ENCODE measurements around the gene SDK1. TPM values are rescaled to one million over a fixed set of nuclear protein-coding genes. Genes with fewer than 3 reads are reported as not detected.

SDK1 gene
- total RNA-seq, 1 experiment from 2014 or later: 7.1 TPM

- Mint-ChIP-seq H3K9me3 (ENCODE audit: unreplicated experiment) (no peaks in the 10 kb centered on the region), H3K4me3 (ENCODE audit: unreplicated experiment) (no peak overlapping the region), H3K4me1 (ENCODE audit: low read depth, unreplicated experiment) (peaks cover 15% of the 10 kb centered on the region), H3K27me3 (ENCODE audit: insufficient read depth, unreplicated experiment) (no peaks in the 10 kb centered on the region), H3K27ac (ENCODE audit: unreplicated experiment) (no peak overlapping the region), H3K36me3 (ENCODE audit: insufficient read depth, unreplicated experiment) (no peaks in the 10 kb centered on the region)
- H3K4me1 ChIP-seq: 0 out of 2 replicates have a peak, but pooled peaks cover 3% of the 10 kb centered on the region
- no peaks in the 10 kb centered on the region for H3K36me3 ChIP-seq (ENCODE audit: control insufficient read depth, insufficient read depth, low read length)
- intact Hi-C loops (cut with micrococcal nuclease; ENCODE audit: unreplicated experiment): no loop called here
- TF ChIP-seq CTCF (IDR thresholded peaks at IDR 0.05; ENCODE audit: insufficient read depth in 1 of 2, low read depth in 1 of 2, low read length in 1 of 2, severe bottlenecking in 1 of 2, unreplicated experiment in 1 of 2): no peak
- ChIA-PET POLR2A (no interaction called here), CTCF (no interaction called here)
- no TSS peak for BruUV-seq (replicated peaks)
- no peak overlapping the region for H3K4me3 ChIP-seq (ENCODE audit: low read depth, low read length)
- H3K9me3 ChIP-seq: no peaks in the 10 kb centered on the region; the same call in 1 of the 2 replicates
- DNase-seq: no peak
- H3K27me3 ChIP-seq (replicated peaks; ENCODE audit: control insufficient read depth, insufficient read depth, low read length): no peaks in the 10 kb centered on the region
Observed at GRCh38 chr7:3537210-3537875, 236.3 kb downstream of the SDK1 start.

GRCh38 chr7:3538041-3538440, 237.0 kb downstream of the SDK1 start:
- no peak overlapping the region for H3K27ac Mint-ChIP-seq (ENCODE audit: unreplicated experiment)
- no peak overlapping the region for H3K4me3 ChIP-seq (ENCODE audit: low read depth, low read length)
- H3K36me3 Mint-ChIP-seq (ENCODE audit: insufficient read depth, unreplicated experiment): no peaks in the 10 kb centered on the region
- ChIA-PET CTCF (no interaction called here), POLR2A (no interaction called here)
- H3K9me3 ChIP-seq: no peaks in the 10 kb centered on the region; the same call in 1 of the 2 replicates
- intact Hi-C loops (cut with micrococcal nuclease; ENCODE audit: unreplicated experiment): no loop called here
- no peaks in the 10 kb centered on the region for H3K27me3 Mint-ChIP-seq (ENCODE audit: insufficient read depth, unreplicated experiment)
- H3K27me3 ChIP-seq (replicated peaks; ENCODE audit: control insufficient read depth, insufficient read depth, low read length): no peaks in the 10 kb centered on the region
- no peaks in the 10 kb centered on the region for H3K36me3 ChIP-seq (ENCODE audit: control insufficient read depth, insufficient read depth, low read length)
- no peak for TF ChIP-seq CTCF (IDR thresholded peaks at IDR 0.05; ENCODE audit: insufficient read depth in 1 of 2, low read depth in 1 of 2, low read length in 1 of 2, severe bottlenecking in 1 of 2, unreplicated experiment in 1 of 2)
- H3K9me3 Mint-ChIP-seq (ENCODE audit: unreplicated experiment): no peaks in the 10 kb centered on the region
- no TSS peak for BruUV-seq (replicated peaks)
- 0 out of 2 replicates have a peak, but pooled peaks cover 3% of the 10 kb centered on the region for H3K4me1 ChIP-seq
- no peak overlapping the region for H3K4me3 Mint-ChIP-seq (ENCODE audit: unreplicated experiment)
- peaks cover 9% of the 10 kb centered on the region for H3K4me1 Mint-ChIP-seq (ENCODE audit: low read depth, unreplicated experiment)
- DNase-seq: no peak

- Histone ChIP-seq H3K27me3 (replicated peaks; ENCODE audit: control insufficient read depth, insufficient read depth, low read length) (no peaks in the 10 kb centered on the region), H3K4me1 (no peaks in the 10 kb centered on the region), H3K9me3 (no peaks in the 10 kb centered on the region), H3K4me3 (ENCODE audit: low read depth, low read length) (no peak overlapping the region), H3K36me3 (ENCODE audit: control insufficient read depth, insufficient read depth, low read length) (no peaks in the 10 kb centered on the region)
- Mint-ChIP-seq H3K27ac (ENCODE audit: unreplicated experiment) (no peak overlapping the region), H3K4me1 (ENCODE audit: low read depth, unreplicated experiment) (no peaks in the 10 kb centered on the region), H3K36me3 (ENCODE audit: insufficient read depth, unreplicated experiment) (no peaks in the 10 kb centered on the region), H3K4me3 (ENCODE audit: unreplicated experiment) (no peak overlapping the region), H3K9me3 (ENCODE audit: unreplicated experiment) (no peaks in the 10 kb centered on the region), H3K27me3 (ENCODE audit: insufficient read depth, unreplicated experiment) (no peaks in the 10 kb centered on the region)
- CTCF ChIA-PET: no interaction called here
- intact Hi-C loops (cut with micrococcal nuclease; ENCODE audit: unreplicated experiment): no loop called here
- no peak for DNase-seq
- no TSS peak for BruUV-seq (replicated peaks)
- TF ChIP-seq CTCF (IDR thresholded peaks at IDR 0.05; ENCODE audit: insufficient read depth in 1 of 2, low read depth in 1 of 2, low read length in 1 of 2, severe bottlenecking in 1 of 2, unreplicated experiment in 1 of 2): no peak
- POLR2A ChIA-PET: no interaction called here
Observed at GRCh38 chr7:3540456-3541220, 239.6 kb downstream of the SDK1 start.

Data from Caco-2 (cell line).